ENCODE data around the gene DIPK1A. TPM values are rescaled to one million over a fixed set of nuclear protein-coding genes. Genes with fewer than 3 reads are reported as not detected.

The DIPK1A gene
- total RNA-seq, 1 donor from 2014 or later, result 7.2 TPM

DNA sequence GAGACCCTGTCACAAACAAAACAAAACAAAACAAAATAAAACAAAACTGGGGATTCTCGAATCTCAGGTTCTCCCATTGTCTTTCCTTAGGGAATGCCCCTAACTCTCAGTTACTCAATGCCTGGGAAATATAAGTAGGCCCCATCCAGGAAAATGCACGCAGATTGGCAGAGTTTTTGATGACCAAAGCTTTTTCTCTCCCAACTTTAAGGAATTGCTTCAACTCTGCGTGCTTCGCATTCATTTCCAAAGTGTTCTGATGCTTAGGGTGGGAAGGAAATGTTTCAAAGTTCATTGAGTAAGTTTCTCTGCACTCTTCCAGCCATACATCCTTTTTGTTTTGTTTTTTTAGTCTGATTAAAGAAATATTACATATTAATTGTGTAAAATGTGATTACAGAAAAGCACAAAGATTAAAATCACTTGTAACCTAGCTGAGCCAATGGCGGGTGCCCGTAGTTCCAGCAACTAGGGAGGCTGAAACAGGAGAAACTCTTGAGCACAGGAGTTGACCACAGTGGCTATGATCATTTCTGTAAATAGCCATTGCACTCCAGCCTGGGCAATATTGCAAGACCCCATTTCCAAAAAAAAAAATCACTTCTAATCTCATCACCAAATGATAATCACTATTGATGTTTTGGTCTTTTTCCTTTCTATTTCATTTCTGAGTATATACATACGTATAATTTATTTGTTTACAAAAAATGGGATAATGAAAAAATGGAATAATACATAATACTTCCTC lies 157.9 kb downstream of the DIPK1A start:
- Mint-ChIP-seq H3K27ac (ENCODE audit: unreplicated experiment) (no peak overlapping the region), H3K4me1 (ENCODE audit: low read depth, unreplicated experiment) (no peaks in the 10 kb centered on the region), H3K27me3 (ENCODE audit: unreplicated experiment) (no peaks in the 10 kb centered on the region), H3K9me3 (ENCODE audit: unreplicated experiment) (no peaks in the 10 kb centered on the region), H3K36me3 (ENCODE audit: unreplicated experiment) (no peaks in the 10 kb centered on the region), H3K4me3 (ENCODE audit: unreplicated experiment) (no peak overlapping the region)
- TF ChIP-seq, protein P1, sequence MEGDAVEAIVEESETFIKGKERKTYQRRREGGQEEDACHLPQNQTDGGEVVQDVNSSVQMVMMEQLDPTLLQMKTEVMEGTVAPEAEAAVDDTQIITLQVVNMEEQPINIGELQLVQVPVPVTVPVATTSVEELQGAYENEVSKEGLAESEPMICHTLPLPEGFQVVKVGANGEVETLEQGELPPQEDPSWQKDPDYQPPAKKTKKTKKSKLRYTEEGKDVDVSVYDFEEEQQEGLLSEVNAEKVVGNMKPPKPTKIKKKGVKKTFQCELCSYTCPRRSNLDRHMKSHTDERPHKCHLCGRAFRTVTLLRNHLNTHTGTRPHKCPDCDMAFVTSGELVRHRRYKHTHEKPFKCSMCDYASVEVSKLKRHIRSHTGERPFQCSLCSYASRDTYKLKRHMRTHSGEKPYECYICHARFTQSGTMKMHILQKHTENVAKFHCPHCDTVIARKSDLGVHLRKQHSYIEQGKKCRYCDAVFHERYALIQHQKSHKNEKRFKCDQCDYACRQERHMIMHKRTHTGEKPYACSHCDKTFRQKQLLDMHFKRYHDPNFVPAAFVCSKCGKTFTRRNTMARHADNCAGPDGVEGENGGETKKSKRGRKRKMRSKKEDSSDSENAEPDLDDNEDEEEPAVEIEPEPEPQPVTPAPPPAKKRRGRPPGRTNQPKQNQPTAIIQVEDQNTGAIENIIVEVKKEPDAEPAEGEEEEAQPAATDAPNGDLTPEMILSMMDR (IDR thresholded peaks at IDR 0.05; ENCODE audit: partially characterized antibody, unreplicated experiment), result no peak
- no peak for DNase-seq

DNA sequence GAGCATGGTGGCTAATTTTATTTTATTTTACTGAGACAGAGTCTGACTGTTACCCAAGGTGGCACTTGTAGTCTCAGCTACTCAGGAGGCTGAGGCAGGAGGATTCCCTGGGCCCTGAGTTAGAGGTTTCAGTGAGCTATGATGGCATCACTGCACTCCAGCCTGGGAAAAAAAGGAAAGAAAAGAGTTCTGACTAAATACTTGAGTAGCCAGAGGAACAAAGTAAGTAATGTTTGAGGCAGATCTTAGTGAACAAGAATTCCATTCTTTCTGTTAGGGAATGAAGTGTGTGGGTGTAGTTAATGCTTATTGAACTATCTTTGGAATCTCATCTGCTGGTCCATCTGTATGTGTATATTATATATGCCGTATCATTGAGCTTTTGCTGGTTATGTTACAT lies 163.3 kb downstream of the DIPK1A start:
- TF ChIP-seq, protein P1 (IDR thresholded peaks at IDR 0.05; ENCODE audit: partially characterized antibody, unreplicated experiment), result no peak
- H3K4me3 Mint-ChIP-seq (ENCODE audit: unreplicated experiment), result no peak overlapping the region
- no peak for DNase-seq
- no peaks in the 10 kb centered on the region for H3K36me3 Mint-ChIP-seq (ENCODE audit: unreplicated experiment)
- H3K9me3 Mint-ChIP-seq (ENCODE audit: unreplicated experiment), result no peaks in the 10 kb centered on the region
- no peak overlapping the region for H3K27ac Mint-ChIP-seq (ENCODE audit: unreplicated experiment)
- no peaks in the 10 kb centered on the region for H3K4me1 Mint-ChIP-seq (ENCODE audit: low read depth, unreplicated experiment)
- no peaks in the 10 kb centered on the region for H3K27me3 Mint-ChIP-seq (ENCODE audit: unreplicated experiment)

DNA sequence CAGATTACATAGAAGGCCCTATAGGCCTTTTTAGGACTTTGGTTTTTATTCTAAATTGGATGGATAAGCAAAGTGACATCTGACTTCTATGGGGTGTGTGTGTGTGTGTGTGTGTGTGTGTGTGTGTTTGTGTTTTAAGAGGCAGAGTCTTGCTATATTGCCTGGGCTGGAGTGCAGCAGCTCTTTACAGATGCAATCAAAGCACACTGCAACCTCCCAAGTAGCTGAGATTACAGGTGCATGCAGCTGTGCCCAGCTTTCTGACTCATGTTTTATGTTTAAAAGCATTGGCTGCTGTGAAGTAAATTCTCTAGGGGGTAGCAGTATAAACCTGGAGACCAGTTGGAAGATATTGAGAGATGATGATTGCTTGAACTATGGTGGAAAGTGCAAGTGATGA lies 164.0 kb downstream of the DIPK1A start:
- Mint-ChIP-seq H3K27me3 (ENCODE audit: unreplicated experiment) (no peaks in the 10 kb centered on the region), H3K4me3 (ENCODE audit: unreplicated experiment) (no peak overlapping the region), H3K27ac (ENCODE audit: unreplicated experiment) (no peak overlapping the region), H3K36me3 (ENCODE audit: unreplicated experiment) (no peaks in the 10 kb centered on the region), H3K9me3 (ENCODE audit: unreplicated experiment) (no peaks in the 10 kb centered on the region), H3K4me1 (ENCODE audit: low read depth, unreplicated experiment) (no peaks in the 10 kb centered on the region)
- TF ChIP-seq, protein P1 (IDR thresholded peaks at IDR 0.05; ENCODE audit: partially characterized antibody, unreplicated experiment), result no peak
- no peak for DNase-seq

DNA sequence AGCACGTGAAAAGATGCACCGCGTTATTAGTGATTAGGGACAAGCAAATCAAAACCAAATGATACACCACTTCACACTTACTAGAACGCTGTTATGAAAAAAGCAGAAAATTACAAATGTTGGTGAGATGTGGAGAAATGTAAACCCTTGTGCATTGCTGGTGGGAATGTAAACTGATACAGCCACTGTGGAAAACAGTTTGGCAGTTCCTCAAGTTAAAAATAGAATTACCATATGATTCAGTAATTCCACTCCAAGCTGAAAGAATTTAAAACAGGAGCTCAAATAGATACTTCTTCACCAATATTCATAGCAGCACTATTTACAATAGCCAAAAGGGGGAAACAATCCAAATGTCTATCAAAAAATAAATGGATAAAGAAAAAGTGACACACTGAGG lies 166.1 kb downstream of the DIPK1A start:
- Mint-ChIP-seq H3K27ac (ENCODE audit: unreplicated experiment) (no peak overlapping the region), H3K9me3 (ENCODE audit: unreplicated experiment) (no peaks in the 10 kb centered on the region), H3K4me1 (ENCODE audit: low read depth, unreplicated experiment) (no peaks in the 10 kb centered on the region), H3K27me3 (ENCODE audit: unreplicated experiment) (no peaks in the 10 kb centered on the region), H3K36me3 (ENCODE audit: unreplicated experiment) (no peaks in the 10 kb centered on the region), H3K4me3 (ENCODE audit: unreplicated experiment) (no peak overlapping the region)
- DNase-seq, result no peak
- TF ChIP-seq, protein P1 (IDR thresholded peaks at IDR 0.05; ENCODE audit: partially characterized antibody, unreplicated experiment), result no peak

DNA sequence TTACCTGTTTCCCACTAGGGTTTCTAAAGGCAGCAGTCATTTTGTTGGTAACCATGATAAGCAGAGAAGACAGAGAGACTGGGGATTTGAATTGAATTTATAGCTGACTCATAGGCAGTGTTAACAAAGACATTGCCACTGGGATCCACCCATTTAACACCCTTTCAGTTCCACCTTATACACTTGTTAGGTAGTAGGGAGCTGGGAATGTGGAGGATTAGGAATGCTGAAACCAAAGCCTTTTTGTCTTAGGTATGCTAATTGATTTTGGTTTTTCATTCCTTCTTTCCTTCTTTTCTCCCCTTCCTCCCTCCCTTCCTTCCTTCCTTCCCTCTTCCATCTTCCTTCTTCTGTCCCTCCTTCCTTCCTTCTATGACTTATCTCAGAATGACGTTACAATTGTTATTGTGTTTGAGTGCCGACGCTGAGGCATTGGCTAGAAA lies 168.9 kb downstream of the DIPK1A start:
- DNase-seq, result no peak
- Mint-ChIP-seq H3K27ac (ENCODE audit: unreplicated experiment) (no peak overlapping the region), H3K4me3 (ENCODE audit: unreplicated experiment) (no peak overlapping the region), H3K9me3 (ENCODE audit: unreplicated experiment) (no peaks in the 10 kb centered on the region), H3K36me3 (ENCODE audit: unreplicated experiment) (no peaks in the 10 kb centered on the region), H3K27me3 (ENCODE audit: unreplicated experiment) (no peaks in the 10 kb centered on the region), H3K4me1 (ENCODE audit: low read depth, unreplicated experiment) (no peaks in the 10 kb centered on the region)
- TF ChIP-seq, protein P1 (IDR thresholded peaks at IDR 0.05; ENCODE audit: partially characterized antibody, unreplicated experiment), result no peak
